Tibial nerve (tissue), 4 donors: ENCODE results near the gene NUDT16.

Source experiments
- CTCF ChIP-seq, 5 experiments: fragments of 200-600 bp in 3 of 5; fragments of 450-650 bp in 2 of 5; sonication (generic) in 3 of 5; IDR thresholded peaks; one replicate each; pipeline ENCODE4 v1.5.1; 2016 to 2019; ENCODE audit warnings: antibody characterized with exemption in 5 of 5, mild to moderate bottlenecking in 3 of 5, moderate library complexity in 2 of 5
- EP300 ChIP-seq, 2 donors: sonication (generic); formaldehyde crosslinking; IDR thresholded peaks; one replicate each; pipeline ENCODE4 v1.6.1; 2017; ENCODE audit warnings: antibody characterized with exemption in 2 of 2, mild to moderate bottlenecking in 1 of 2
- POLR2A ChIP-seq, 2 donors: fragments of 450-650 bp; IDR thresholded peaks; one replicate each; pipeline ENCODE4 v1.6.1; 2017; ENCODE audit warnings: antibody characterized with exemption in 2 of 2, mild to moderate bottlenecking in 2 of 2, moderate library complexity in 2 of 2

DNA sequence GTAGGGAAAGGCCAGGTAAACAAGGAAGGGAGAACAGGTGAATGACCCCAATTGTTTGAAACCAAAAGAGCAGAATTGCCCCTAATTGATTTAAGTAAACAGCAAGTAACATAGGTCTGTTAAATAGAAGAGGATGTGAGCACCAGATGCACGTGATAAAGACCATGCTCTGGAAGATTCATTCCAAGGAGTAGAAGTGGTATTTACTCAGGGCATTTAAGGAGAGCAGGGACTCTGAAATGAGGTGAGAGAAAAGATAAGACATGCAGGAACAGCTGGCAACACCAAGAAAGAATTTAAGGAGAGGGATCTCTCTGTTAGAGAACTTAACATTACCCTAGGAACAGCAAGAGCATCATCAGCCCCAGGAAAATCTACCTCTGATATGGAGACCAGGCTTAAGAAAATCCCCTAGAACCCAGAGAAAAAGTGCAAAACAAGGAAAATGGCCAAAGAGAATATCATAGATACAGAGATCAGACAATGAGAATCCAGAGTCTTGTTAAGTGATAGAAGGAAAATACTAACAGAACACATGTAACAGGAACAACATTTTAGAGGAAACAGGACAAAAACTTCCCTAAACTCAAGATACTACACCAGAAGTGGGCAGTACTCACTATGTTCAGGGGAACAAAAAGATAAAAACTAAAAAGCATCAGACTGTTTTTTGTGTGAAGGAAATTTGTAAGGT is 6.4 kb downstream of the NUDT16 start:
- no peak for TF ChIP-seq POLR2A (IDR thresholded peaks at IDR 0.05)
- no peak for TF ChIP-seq CTCF (IDR thresholded peaks at IDR 0.05)
- no peak for TF ChIP-seq EP300 (IDR thresholded peaks at IDR 0.05)
